Left ventricle myocardium inferior (tissue), 1 donor: ENCODE measurements around the gene TRAF6. TPM values are rescaled to one million over a fixed set of nuclear protein-coding genes. Genes with fewer than 3 reads are reported as not detected.

ENCODE experiments used
- DNase-seq: peaks from one replicate; pipeline ENCODE4 v3.0.0-alpha.2; 2020
- H3K27ac ChIP-seq: fragments of 200-600 bp; replicated peaks from 2 replicates; pipeline ENCODE4 v1.8.0; 2021
- H3K27me3 ChIP-seq: fragments of 200-600 bp; 2 replicates; pipeline ENCODE4 v1.8.0; 2021; ENCODE audit warnings: low read depth
- H3K36me3 ChIP-seq: fragments of 200-600 bp; 2 replicates; pipeline ENCODE4 v1.8.0; 2021
- H3K4me1 ChIP-seq: fragments of 200-600 bp; 2 replicates; pipeline ENCODE4 v1.8.0; 2021
- H3K4me3 ChIP-seq: fragments of 200-600 bp; 2 replicates; pipeline ENCODE4 v1.8.0; 2021; ENCODE audit warnings: mild to moderate bottlenecking, moderate library complexity
- H3K9me3 ChIP-seq: fragments of 200-600 bp; replicated peaks from 2 replicates; pipeline ENCODE4 v1.8.0; 2021
- CTCF ChIP-seq: fragments of 200-600 bp; IDR thresholded peaks from 2 replicates; pipeline ENCODE4 v1.8.0; 2021; ENCODE audit warnings: antibody characterized with exemption, mild to moderate bottlenecking, borderline replicate concordance
- intact Hi-C: fragments of 100-400 bp; cut with micrococcal nuclease; formaldehyde crosslinking; loops from one replicate; pipeline ENCODE4 v1.11.0; 2022
- total RNA-seq: library from RNA; stranded (reverse); fragmentation: NEBNext Ultra II Directional; extraction: Animal tissue kit (Norgen Biotek cat#: 25700); gene quantifications from one replicate; pipeline ENCODE4 v1.2.1, GENCODE V29; 2021
- donor health status: DM: no; HTN: yes; CAD: no; lungs with severe emphysema.

The TRAF6 gene
- total RNA-seq, 1 donor from 2014 or later = 12.9 TPM

GRCh38 chr11:36501236-36501635 is 8.8 kb downstream of the TRAF6 start:
- no peak for TF ChIP-seq CTCF
- peaks cover 62% of the 10 kb centered on the region for H3K4me1 ChIP-seq
- H3K27ac ChIP-seq = peak overlapping the region; percentile 41
- H3K9me3 ChIP-seq = no peaks in the 10 kb centered on the region
- H3K27me3 ChIP-seq = no peaks in the 10 kb centered on the region
- H3K4me3 ChIP-seq = no peak overlapping the region
- intact Hi-C loops = no loop called here
- peaks cover 38% of the 10 kb centered on the region for H3K36me3 ChIP-seq
- DNase-seq = no peak

GRCh38 chr11:36500315-36500721 is 9.8 kb downstream of the TRAF6 start:
- no peaks in the 10 kb centered on the region for H3K9me3 ChIP-seq
- DNase-seq = no peak
- H3K4me1 ChIP-seq = peaks cover 53% of the 10 kb centered on the region
- H3K27me3 ChIP-seq = no peaks in the 10 kb centered on the region
- peak overlapping the region; percentile 41 for H3K27ac ChIP-seq
- intact Hi-C loops = no loop called here
- TF ChIP-seq CTCF = no peak
- no peak overlapping the region for H3K4me3 ChIP-seq
- H3K36me3 ChIP-seq = peaks cover 47% of the 10 kb centered on the region

GRCh38 chr11:36499315-36499714 is 10.8 kb downstream of the TRAF6 start:
- no peak overlapping the region for H3K27ac ChIP-seq
- intact Hi-C loops = no loop called here

GRCh38 chr11:36498721-36499120 is 11.4 kb downstream of the TRAF6 start:
- DNase-seq = no peak
- no peak for TF ChIP-seq CTCF
- H3K27ac ChIP-seq = no peak overlapping the region
- H3K4me3 ChIP-seq = no peak overlapping the region
- intact Hi-C loops = no loop called here
- H3K27me3 ChIP-seq = no peaks in the 10 kb centered on the region
- no peaks in the 10 kb centered on the region for H3K9me3 ChIP-seq
- H3K4me1 ChIP-seq = peaks cover 42% of the 10 kb centered on the region
- H3K36me3 ChIP-seq = peaks cover 63% of the 10 kb centered on the region

More at GRCh38 chr11:36499315-36499714, 10.8 kb downstream of the TRAF6 start:
- Histone ChIP-seq H3K9me3 (no peaks in the 10 kb centered on the region), H3K4me3 (no peak overlapping the region), H3K27me3 (no peaks in the 10 kb centered on the region), H3K36me3 (peaks cover 58% of the 10 kb centered on the region), H3K4me1 (peaks cover 45% of the 10 kb centered on the region)
- TF ChIP-seq CTCF = no peak
- DNase-seq = no peak

GRCh38 chr11:36493332-36493731 is 16.7 kb downstream of the TRAF6 start:
- peaks cover 84% of the 10 kb centered on the region for H3K36me3 ChIP-seq
- intact Hi-C loops = no loop called here
- peaks cover 9% of the 10 kb centered on the region for H3K4me1 ChIP-seq
- no peaks in the 10 kb centered on the region for H3K9me3 ChIP-seq
- H3K27me3 ChIP-seq = no peaks in the 10 kb centered on the region
- H3K4me3 ChIP-seq = no peak overlapping the region
- H3K27ac ChIP-seq = no peak overlapping the region
- TF ChIP-seq CTCF = no peak
- no peak for DNase-seq
